Sigmoid colon (tissue), 7 donors: ENCODE measurements around the gene DUS1L. TPM values are rescaled to one million over a fixed set of nuclear protein-coding genes. Genes with fewer than 3 reads are reported as not detected.

Source experiments
- DNase-seq: peaks from one replicate; pipeline ENCODE4 v3.0.0-alpha.2; 2019
- H3K27ac ChIP-seq, 4 donors: fragments of 200-600 bp; sonication (generic); one replicate each; pipeline ENCODE4 v1.5.1; 2016 to 2019; ENCODE audit warnings: mild to moderate bottlenecking in 1 of 4
- H3K27me3 ChIP-seq, 3 donors: fragments of 200-600 bp; sonication (generic); one replicate each; pipeline ENCODE4 v1.5.1; 2019; ENCODE audit warnings: mild to moderate bottlenecking in 1 of 3
- H3K36me3 ChIP-seq, 4 donors: fragments of 200-600 bp; sonication (generic); one replicate each; pipeline ENCODE4 v1.5.1; 2016 to 2019
- H3K4me1 ChIP-seq, 4 donors: fragments of 200-600 bp; sonication (generic); one replicate each; pipeline ENCODE4 v1.5.1; 2017 to 2019
- H3K4me3 ChIP-seq, 4 donors: fragments of 200-600 bp; sonication (generic); one replicate each; pipeline ENCODE4 v1.5.1; 2017 to 2019; ENCODE audit warnings: mild to moderate bottlenecking in 2 of 4, moderate library complexity in 1 of 4
- H3K9me3 ChIP-seq, 4 donors: fragments of 200-600 bp in 3 of 4; sonication (generic) in 3 of 4; one replicate each; pipeline versions ENCODE4 v1.5.1 to v1.6.1; 2013 to 2019
- EP300 ChIP-seq, 4 donors: sonication (generic); formaldehyde crosslinking; IDR thresholded peaks; one replicate each; pipeline ENCODE4 v1.6.1; 2017; ENCODE audit warnings: antibody characterized with exemption in 4 of 4
- POLR2A ChIP-seq, 2 donors: fragments of 450-650 bp; IDR thresholded peaks; one replicate each; pipeline ENCODE4 v1.6.1; 2016; ENCODE audit warnings: antibody characterized with exemption in 2 of 2, mild to moderate bottlenecking in 2 of 2, moderate library complexity in 2 of 2
- POLR2AphosphoS5 ChIP-seq, 4 donors: sonication (generic); formaldehyde crosslinking; IDR thresholded peaks; one replicate each; pipeline ENCODE4 v1.6.1; 2017; ENCODE audit warnings: antibody characterized with exemption in 4 of 4
- WGBS, 2 donors: extraction: QIAGEN DNeasy Blood & Tissue Kit; methylation state at CpG; one replicate each; pipeline ENCODE4 v1.1.7; 2013; 5-methylcytosine and 5-hydroxymethylcytosine counted together
- intact Hi-C: fragments of 100-400 bp; cut with DNase I; formaldehyde crosslinking; loops from one replicate; pipeline ENCODE4 v1.15.1; 2023
- polyA plus RNA-seq, 3 donors: library from polyadenylated mRNA; stranded (reverse); fragments of 200-250 nt; gene quantifications; one replicate each; pipeline ENCODE4 v1.2.3, GENCODE V29; 2013
- total RNA-seq, 4 donors: library from RNA; depleted of rRNA; stranded (reverse); fragments of >200 nt; gene quantifications; one replicate each; pipeline ENCODE4 v1.1.0, GENCODE V29; 2016
- TF ChIP-seq, protein P1 (sequence below), 4 experiments: fragments of 450-650 bp in 3 of 4; fragments of 200-600 bp in 1 of 4; IDR thresholded peaks; one replicate each; pipeline ENCODE4 v1.5.1; 2016 to 2019; ENCODE audit warnings: antibody characterized with exemption in 4 of 4, mild to moderate bottlenecking in 3 of 4, moderate library complexity in 2 of 4
- donor health status: healthy with polysubstance abuse.
- donor health status: Bipolar disorder and iron deficiency.
- donor health status: healthy.

The DUS1L gene
- total and polyA plus RNA-seq, 7 donors, result 31.3 to 119 (median 68.5) TPM

DNA sequence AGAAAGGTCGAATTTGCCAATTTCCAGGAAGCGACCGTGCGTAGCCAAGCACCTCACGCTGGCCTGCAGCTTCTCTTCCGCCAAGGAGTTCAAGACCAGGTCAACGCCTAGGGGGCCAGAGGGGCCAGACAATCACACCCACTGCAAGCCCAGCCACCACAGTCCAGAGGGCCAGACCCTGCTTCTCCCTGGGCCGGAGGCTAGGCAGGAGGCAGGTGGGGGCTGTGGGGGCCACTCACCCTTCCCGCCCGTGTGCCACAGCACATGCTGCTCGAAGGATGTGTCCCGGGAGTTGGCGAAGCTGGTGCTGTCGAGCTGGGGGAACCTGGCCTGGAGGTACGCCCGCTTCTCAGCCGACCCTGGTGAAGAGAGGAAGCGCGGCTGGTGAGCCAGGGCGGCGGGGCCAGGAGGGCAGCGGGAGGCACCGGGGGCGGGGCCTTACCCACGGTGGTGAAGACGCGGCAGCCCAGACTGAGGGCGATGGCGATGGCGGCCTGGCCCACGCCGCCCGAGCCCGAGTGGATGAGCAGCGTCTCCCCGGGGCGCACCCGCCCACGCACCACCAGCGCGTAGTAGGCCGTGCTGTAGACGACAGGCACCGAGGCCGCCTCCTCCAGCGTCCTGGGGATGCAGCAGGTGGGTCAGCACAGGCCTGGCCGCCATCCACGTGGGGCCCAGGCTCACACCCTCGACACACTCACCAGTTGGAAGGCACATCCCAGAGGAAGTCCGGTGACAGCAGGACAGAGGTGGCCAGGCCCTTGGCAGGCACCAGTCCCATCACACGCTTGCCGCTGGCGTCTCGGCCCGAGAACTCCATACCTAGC lies 18.1 kb upstream of the DUS1L start:
- intact Hi-C loops, result no loop called here

DNA sequence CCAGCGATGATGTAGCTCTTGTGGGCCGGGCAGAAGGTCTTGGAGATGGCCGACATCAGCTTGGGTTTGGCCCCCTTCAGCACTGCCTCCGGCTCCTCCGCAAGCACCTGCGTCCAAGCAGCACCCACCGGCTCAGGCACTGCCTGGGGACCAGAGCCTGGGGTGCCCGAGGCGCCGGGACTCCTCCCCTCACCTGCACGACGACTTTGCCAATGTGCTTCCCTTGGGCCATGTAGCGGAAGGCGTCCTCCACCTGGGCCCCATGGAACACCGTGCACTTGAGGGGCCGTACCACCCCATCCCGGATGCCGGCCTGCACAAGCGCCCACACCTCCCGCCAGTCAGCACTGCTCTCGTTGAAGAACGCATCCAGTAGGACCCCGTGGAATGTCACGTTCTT lies 17.4 kb upstream of the DUS1L start:
- no peak for DNase-seq
- no peak overlapping the region for H3K27ac ChIP-seq
- 94 to 96% methylated on average over 24 of the region's 24 CpGs for WGBS, 2 donors
- no peaks in the 10 kb centered on the region for H3K9me3 ChIP-seq
- intact Hi-C loops, result no loop called here
- H3K36me3 ChIP-seq, result peaks cover 63 to 98% (median 84%) of the 10 kb centered on the region in 4 donors
- TF ChIP-seq, protein P1, sequence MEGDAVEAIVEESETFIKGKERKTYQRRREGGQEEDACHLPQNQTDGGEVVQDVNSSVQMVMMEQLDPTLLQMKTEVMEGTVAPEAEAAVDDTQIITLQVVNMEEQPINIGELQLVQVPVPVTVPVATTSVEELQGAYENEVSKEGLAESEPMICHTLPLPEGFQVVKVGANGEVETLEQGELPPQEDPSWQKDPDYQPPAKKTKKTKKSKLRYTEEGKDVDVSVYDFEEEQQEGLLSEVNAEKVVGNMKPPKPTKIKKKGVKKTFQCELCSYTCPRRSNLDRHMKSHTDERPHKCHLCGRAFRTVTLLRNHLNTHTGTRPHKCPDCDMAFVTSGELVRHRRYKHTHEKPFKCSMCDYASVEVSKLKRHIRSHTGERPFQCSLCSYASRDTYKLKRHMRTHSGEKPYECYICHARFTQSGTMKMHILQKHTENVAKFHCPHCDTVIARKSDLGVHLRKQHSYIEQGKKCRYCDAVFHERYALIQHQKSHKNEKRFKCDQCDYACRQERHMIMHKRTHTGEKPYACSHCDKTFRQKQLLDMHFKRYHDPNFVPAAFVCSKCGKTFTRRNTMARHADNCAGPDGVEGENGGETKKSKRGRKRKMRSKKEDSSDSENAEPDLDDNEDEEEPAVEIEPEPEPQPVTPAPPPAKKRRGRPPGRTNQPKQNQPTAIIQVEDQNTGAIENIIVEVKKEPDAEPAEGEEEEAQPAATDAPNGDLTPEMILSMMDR (IDR thresholded peaks at IDR 0.05), result no peak
- TF ChIP-seq POLR2AphosphoS5 (IDR thresholded peaks at IDR 0.05), result no peak
- no peak for TF ChIP-seq EP300 (IDR thresholded peaks at IDR 0.05)
- no peak for TF ChIP-seq POLR2A (IDR thresholded peaks at IDR 0.05)
- no peaks in the 10 kb centered on the region for H3K4me1 ChIP-seq
- no peaks in the 10 kb centered on the region for H3K27me3 ChIP-seq
- H3K4me3 ChIP-seq, result no peak overlapping the region

More for the DNA sequence above, 18.1 kb upstream of the DUS1L start:
- WGBS, 2 donors, result 93 to 94% methylated on average over 55 of the region's 55 CpGs
- H3K4me3 ChIP-seq, result no peak overlapping the region
- H3K4me1 ChIP-seq, result no peaks in the 10 kb centered on the region
- no peaks in the 10 kb centered on the region for H3K9me3 ChIP-seq
- H3K36me3 ChIP-seq, result peaks cover 70 to 100% (median 92%) of the 10 kb centered on the region in 4 donors
- TF ChIP-seq POLR2AphosphoS5 (IDR thresholded peaks at IDR 0.05), result no peak
- TF ChIP-seq EP300 (IDR thresholded peaks at IDR 0.05), result no peak
- TF ChIP-seq, protein P1 (IDR thresholded peaks at IDR 0.05), result no peak
- TF ChIP-seq POLR2A (IDR thresholded peaks at IDR 0.05), result no peak
- no peaks in the 10 kb centered on the region for H3K27me3 ChIP-seq
- H3K27ac ChIP-seq, result no peak overlapping the region
- no peak for DNase-seq

DNA sequence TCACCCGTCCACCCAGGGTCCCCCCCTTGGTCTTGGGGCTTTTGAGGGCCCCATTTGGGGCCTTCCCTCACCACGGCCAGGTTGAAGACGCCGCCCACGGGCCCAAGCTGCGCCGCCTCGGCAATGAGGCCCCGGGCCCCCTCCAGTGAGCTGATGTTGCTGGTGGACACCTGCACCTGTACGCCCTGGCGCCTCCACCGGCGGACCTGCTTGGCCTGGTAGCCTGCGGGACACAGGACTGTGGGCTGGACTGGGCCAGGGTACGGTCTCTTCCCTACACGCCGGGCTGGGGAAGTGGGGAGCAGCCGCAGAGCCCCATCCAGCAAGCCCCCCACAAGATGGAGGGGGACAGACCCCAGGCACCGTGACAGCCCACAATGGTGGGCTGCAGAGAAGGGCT lies 16.9 kb upstream of the DUS1L start:
- intact Hi-C loops, result no loop called here
- TF ChIP-seq, protein P1 (IDR thresholded peaks at IDR 0.05), result no peak
- TF ChIP-seq POLR2A (IDR thresholded peaks at IDR 0.05), result no peak
- no peak for TF ChIP-seq POLR2AphosphoS5 (IDR thresholded peaks at IDR 0.05)
- no peak for TF ChIP-seq EP300 (IDR thresholded peaks at IDR 0.05)
- Histone ChIP-seq H3K27ac (no peak overlapping the region), H3K36me3 (peaks cover 57 to 92% (median 79%) of the 10 kb centered on the region in 4 donors), H3K9me3 (no peaks in the 10 kb centered on the region), H3K4me1 (no peaks in the 10 kb centered on the region), H3K27me3 (no peaks in the 10 kb centered on the region), H3K4me3 (no peak overlapping the region)
- 94% methylated on average over 19 of the region's 19 CpGs for WGBS, 2 donors
- no peak for DNase-seq

DNA sequence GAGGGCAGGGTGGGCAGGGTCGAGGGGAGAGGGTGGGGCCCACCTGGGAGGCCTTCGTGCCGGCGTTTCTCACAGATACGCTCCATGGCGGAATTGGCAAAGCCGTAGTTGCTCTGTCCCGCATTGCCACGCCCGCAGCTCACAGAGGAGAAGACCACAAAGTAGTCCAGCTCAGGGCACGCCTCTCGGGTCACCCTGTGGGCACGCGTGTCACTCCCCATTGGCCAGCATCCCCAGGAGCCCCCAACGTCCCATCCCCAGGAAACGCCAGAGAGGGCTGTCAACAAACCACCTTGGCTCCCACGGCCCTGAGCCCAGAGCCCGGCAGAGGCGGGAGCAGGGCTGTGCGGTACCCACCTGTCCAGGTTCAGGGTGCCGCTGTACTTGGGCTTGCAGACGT lies 16.4 kb upstream of the DUS1L start:
- no peak overlapping the region for H3K4me3 ChIP-seq
- DNase-seq, result no peak
- no peaks in the 10 kb centered on the region for H3K9me3 ChIP-seq
- H3K36me3 ChIP-seq, result peaks cover 54 to 87% (median 75%) of the 10 kb centered on the region in 4 donors
- H3K4me1 ChIP-seq, result no peaks in the 10 kb centered on the region
- intact Hi-C loops, result no loop called here
- H3K27ac ChIP-seq, result no peak overlapping the region
- TF ChIP-seq POLR2AphosphoS5 (IDR thresholded peaks at IDR 0.05), result no peak
- TF ChIP-seq EP300 (IDR thresholded peaks at IDR 0.05), result no peak
- TF ChIP-seq POLR2A (IDR thresholded peaks at IDR 0.05), result no peak
- TF ChIP-seq, protein P1 (IDR thresholded peaks at IDR 0.05), result no peak
- WGBS, 2 donors, result 91 to 92% methylated on average over 22 of the region's 22 CpGs
- no peaks in the 10 kb centered on the region for H3K27me3 ChIP-seq
